HG03280 (cell line): ENCODE results near the gene TRIM27.
"Not testable (repeated sequence)": the region's sequence is repeated elsewhere in the genome, so short reads cannot be mapped to it uniquely, and the experiment has no call there.

Experiments
- ATAC-seq: cut with Tn5 transposase; IDR thresholded peaks from one replicate; pipeline ENCODE4 v1.9.1; 2021; ENCODE audit warnings: mild to moderate bottlenecking, moderate library complexity; ENCODE audit not compliant: unreplicated experiment

The TRIM27 gene

DNA sequence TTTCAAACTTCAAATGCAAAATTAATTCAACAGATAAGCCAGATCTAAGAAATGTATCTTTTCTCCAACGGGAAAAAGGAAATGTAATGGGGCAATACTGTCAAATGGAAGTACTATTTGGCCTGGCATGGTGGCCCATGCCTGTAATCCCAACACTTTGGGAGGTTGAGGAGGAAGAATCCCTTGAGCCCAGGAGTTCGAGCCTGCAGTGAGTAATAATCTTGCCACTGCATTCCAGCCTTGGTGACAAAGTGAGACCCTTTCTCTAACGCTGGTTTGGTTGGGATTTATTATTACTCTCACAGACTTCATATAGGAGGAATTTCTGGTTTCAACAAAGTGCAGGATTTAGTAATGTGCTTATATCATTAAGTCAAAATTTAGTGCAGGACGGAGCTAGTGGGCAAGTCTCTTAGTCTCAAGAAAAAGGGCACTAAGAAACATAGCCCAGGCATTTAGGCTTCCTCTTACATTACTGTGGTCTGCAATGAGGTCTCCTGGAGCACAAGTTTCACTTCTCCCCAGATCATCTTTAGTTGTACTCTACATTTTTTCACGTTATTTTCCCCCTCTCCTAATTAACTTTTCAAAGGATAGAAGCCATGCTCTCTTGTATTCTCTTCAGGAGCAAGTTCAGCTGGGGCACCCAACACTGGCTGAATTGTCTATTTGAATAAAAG lies 23.1 kb downstream of the TRIM27 start:
- no peak for ATAC-seq

GRCh38 chr6:28898710-28898965 lies 25.1 kb downstream of the TRIM27 start:
- ATAC-seq, result no peak

DNA sequence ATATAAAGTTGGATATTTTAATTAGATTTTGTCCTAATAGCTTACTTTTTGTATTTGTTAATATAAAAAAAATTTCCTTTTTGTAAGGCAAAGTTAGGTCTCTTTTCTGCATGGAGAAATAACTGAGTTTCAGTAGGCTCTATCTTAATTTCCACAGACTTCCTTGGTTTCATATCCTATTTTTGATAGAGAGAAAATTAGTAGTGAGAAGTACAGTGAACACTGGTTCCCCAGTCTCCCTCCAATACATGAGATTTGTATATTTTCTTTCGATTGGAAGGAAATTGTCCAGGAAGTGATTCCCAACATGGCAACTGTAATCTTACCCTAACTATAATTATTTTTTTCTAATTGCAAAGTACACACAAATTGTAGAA lies 26.4 kb downstream of the TRIM27 start:
- no peak for ATAC-seq

DNA sequence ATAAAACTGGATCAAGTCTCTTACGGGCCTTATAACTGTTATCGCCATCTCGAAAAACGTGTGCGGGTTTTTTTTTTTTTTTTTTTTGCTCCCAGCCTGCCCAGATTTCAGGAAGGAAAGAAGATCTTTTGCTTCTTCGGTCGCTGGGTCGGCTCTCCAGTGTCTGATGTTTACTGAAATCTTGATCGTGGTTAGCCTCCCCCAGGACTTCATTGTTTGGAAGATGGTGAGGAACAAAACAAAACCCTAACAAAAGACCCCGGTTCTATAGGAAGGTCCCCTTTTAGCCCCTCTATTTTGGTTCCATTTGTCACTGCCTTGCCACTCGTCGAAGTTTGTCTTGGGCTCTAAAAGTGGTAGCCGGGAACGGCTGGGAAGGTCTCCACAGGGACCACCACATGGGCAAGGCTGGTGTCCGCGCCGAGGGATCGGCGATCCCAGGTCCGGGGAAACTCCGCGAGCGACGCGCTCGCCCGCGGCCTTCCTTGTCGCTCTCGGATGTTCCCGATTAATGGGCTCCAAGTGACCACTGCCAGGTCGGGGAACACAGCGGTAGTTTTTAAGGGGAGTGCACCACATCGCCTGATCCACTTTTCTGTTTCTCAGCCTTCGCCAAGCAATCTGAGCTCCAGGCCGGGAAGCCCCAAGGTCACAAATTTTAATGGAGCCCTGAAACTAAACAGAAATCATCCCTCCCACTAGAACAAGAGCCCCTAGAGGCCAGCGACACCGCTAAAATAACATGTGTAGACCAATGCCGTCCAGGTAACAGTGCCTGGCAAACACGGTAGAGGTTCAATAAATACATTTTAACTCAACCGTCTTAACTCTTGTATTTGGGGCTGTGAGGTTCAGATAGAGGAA lies 27.0 kb downstream of the TRIM27 start:
- peak; percentile 31 for ATAC-seq

GRCh38 chr6:28895131-28895812 lies 28.5 kb downstream of the TRIM27 start:
- ATAC-seq, result peak; percentile 67

DNA sequence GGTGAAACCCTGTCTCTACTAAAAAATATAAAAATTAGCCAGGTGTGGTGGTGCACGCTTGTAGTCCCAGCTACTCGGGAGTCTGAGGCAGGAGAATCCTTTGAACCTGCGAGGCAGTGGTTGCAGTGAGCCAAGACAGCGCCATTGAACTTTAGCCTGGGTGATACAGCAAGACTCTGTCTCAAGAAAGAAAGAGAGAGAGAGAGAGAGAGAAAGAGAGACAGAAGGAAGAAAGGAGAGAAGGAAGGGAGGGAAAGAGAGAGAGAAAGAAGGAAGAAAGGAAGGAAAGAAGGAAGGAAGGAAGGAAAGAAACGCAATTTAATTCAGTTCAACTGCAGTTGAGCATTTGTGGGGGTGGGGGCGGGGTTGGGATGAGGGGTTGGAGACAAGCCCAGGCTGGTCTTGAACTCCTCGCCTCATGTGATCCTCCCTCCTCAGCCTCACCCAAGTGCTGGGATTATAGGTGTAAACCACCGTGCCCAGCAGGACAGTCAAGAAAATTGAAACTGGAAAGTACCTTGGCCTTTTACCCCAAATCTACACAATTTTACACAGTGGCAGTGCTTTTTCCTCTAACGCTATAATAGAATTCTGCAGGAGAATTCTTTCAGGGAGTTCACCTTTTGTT lies 30.5 kb downstream of the TRIM27 start:
- ATAC-seq, result no peak

DNA sequence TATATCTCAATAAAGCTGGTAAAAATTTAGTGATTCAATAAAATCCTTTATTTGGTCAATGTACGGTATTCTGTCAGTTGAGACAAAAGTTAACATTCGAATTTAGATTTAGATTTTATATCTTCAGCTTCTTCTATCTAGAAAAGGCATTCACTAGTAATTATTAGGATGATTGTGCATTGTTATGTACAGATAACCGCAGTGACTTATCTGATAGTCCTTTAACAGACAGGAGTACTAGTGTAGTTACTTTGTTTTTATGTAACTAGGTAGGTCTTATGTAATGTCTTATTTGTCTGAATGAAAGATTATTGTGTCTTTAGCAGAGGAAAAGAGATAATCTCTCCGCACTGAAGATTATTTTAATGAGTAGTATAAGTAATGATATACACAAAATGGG lies 31.3 kb downstream of the TRIM27 start:
- ATAC-seq, result no peak

DNA sequence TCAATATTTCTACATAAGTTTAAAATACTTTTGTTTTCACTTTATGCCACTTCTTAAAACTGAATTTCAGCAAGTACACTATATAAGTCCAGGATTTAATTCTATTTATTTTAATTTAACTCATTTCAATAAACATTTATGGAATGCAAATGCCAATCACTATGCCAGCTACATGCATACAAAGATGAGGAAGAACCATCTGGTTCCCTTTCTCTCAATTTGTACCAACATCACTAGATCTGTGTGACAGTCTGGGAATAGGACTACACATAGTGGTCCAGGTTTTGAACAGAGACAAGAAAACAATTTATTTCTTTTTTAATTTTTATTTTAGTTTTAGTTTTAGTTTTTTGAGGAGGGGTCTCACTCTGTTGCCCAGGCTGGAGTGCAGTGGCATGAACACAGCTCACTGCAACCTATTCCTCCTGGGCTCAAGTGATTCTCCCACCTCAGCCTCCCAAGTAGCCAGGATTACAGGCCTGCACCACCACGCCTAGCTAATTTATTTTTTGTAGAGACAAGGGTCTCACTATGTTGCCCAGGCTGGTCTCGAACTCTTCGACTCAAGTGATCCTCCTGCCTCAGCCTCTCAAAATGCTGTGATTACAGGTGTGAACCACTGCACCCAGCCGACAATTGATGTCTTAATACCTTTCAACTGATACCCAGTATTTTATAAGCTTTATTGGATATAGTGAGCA lies 35.8 kb downstream of the TRIM27 start:
- no peak for ATAC-seq

- no peak for ATAC-seq
Measured at GRCh38 chr6:28886079-28886439, 37.7 kb downstream of the TRIM27 start.

DNA sequence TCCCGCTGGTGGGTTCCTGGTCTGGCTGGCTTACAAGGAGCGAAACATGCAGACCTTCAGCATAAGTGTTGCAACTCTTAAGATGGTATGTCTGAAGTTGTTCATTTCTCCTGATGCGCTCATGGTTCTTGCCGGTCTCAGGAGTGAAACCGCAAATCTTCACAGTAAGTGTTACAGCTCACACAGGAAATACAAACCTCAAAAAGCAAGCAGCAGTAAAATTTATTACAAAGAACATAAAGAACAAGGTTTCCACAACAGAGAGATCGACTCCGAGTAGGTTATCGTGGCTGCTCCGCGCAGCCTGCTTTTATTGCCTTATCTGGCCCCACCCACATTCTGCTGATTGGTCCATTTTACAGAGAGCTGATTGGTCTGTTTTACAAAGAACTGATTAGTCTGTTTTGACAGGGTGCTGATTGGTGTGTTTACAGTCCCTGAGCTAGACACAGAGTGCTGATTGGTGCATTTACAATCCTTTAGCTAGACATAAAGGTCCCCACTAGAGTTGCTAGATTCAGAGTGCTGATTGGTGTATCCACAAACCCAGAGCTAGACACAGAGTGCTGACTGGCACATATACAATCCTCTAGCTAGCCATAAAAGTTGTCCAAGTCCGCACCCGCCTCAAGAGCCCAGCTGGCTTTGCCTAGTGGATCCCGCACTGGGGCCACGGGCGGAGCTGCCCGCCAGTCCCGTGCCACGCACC lies 39.2 kb downstream of the TRIM27 start:
- no peak for ATAC-seq

DNA sequence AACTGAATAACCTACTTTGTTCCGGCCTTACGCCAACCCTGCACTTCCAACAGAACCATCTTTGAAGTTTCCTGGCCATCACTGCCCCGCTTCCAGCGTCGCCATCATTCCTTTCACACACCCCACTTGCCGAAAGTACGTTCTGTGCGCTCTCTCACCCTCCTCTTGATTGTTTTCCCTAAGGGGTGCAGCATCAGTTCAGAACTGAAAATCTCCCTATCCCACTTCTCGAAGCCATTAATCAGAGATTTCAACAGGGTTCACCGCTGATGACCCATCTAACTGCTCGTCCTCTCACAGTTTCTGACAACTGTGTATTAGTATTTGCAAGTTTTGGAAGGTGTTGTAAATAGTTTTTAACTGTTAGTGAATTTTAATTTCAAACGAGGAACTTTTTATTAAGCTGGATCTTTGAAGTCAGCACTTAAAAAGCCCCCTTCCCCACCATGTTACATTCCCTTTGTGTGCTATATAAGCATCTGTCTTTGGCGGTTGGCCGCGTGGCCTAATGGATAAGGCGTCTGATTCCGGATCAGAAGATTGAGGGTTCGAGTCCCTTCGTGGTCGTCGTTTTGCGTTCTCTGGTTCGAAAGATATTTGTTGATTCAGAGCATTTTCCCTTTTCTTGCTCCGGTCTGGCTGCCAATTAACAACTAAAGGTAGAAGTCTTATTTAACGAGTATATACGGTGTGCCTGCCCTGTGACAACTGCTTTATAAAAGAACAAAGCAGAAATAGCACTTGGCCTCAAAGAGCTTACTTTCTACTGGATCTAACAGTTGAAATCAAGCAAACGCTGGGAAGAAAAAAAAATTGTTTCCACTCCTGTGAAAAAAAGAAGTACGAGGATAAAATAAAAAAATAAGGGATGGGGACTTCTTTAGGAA lies 42.6 kb downstream of the TRIM27 start:
- ATAC-seq, result no peak

DNA sequence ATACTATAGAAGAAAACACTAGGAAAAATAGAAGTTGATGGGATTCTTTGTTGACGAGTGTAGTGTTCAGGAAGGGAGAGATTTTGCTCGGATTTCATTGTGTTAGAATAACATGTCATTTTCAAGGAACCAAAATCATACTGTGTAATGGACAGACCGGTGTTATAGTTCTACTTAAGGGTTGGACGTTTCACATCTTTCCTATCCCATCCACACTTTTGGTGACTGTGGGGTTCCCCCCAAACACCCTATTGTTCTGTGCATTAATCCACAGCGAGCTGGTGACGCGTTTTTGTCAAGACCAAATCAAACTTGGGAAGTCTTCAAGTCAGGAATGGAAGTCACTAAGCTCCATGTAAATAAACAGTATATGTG lies 43.3 kb downstream of the TRIM27 start:
- ATAC-seq, result no peak

DNA sequence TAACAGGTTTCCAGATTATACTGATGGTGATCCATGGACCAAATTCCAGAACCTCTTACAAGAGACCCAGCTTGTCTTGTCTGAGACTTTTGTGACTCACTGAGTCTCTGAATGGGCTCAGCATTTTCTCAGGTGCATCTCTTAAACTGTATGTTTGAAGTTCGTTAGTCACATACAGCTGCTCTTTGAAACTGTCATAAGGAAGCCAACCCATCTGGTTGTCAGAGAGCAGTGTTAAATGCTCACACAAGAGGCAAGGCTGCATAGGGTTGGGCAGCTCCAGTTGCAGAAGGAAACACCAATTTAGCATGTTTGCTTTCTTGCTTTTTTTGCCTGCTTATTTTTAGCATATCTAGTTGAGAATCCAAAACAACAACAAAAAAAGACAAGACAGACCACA lies 47.1 kb downstream of the TRIM27 start:
- no peak for ATAC-seq

DNA sequence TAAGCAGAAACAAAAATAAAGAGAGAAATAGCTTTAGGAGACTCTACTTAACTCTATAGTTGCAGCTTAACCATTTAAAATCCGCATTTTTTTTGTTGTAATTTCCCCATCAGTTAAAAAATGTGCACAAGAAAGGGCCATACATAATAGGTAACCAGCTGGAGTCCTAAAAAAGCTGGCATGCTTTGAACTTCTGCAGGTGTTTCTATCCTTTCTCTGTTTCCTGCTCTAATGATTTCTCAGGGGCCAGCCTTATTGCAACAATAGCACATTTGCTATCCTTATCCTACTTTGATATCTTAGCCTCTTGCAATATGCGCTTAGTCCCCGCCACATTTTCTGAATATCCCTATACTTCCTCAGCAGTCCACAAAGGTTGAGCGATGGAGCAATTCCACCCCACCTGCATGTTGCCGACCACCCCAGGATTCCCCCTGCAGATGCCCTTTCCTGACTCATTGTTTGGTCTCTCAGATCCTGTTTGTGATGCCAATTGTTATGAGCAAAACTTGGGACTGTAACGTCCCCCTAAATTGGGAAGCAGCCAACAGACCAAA lies 48.5 kb downstream of the TRIM27 start:
- no peak for ATAC-seq

- ATAC-seq, result not testable (repeated sequence)
Measured at GRCh38 chr6:28872157-28872817, 51.5 kb downstream of the TRIM27 start.

DNA sequence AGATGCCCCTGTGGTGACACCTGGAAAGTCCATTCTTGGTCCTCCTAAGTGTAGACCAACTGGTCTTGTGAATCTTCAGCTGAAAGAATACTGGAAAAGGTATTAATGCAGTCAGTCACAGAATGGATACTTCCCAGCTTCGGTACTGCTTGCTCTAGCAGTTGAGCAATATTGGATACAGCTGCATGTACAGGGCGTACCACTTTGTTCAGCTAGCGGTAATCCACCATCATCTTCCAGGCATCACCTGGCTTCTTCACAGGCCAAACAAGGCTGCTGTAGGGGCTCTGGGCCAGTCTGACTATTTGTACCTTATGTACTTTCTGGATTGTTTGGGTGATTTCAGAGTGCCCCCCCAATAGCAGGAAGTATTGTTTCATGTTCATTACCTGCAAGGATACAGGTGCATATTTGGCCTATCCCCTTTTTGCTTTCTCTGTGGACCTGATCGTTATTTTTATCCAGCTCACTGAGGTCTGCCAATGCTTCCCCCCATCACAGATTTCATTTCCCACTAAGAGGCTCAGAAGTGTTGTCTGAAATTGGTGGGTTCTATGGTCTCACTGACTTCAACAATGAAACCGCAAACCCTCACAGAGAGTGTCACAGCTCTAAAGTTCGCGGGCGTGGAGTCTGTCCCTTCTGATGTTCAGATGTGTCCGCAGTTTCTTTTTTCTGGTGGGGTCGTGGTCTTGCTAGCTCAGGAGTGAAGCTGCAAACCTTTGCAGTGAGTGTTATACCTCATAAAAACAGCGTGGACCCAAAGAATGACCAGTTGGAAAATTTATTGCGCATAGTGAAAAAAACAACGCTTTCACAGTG lies 52.2 kb downstream of the TRIM27 start:
- no peak for ATAC-seq

GRCh38 chr6:28868873-28869272 lies 54.9 kb downstream of the TRIM27 start:
- ATAC-seq, result no peak

GRCh38 chr6:28867086-28867409 lies 56.7 kb downstream of the TRIM27 start:
- ATAC-seq, result peak; percentile 28
